DMS153 (cell line): ENCODE results near the gene PEAK1.

Source experiments
- DNase-seq: peaks from one replicate; lab custom pipeline; 2025; lab: John Stamatoyannopoulos, UW

PEAK1 gene

DNA sequence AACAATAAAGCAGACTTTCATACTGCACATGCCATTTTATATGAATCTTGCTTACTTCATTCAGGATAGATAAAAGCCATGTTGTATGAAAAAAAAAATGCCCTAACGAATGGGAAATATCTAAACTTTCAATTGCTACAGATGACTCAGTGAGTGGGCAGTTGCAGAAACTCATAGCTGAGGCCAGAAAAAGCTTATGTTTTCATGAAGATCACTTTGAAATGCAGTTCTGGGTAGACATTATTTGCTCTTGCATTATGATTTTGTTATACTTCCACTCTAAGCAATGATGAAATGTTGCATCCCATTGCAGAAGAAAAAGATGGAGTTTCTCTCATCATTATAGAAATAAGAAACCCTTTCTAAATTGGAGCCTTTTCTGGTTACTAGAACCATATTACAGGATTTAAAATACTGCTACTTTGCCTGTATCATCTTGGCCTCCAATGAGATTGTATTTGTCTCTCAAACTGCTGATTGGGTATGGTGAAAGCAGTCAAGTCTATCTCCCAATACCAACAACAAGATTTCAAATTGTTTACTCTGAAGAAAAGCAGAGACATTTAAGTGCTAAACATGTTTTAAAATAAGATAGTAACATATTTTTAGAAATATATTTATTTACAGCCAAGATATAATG is 17.0 kb downstream of the PEAK1 start:
- DNase-seq, result no peak

DNA sequence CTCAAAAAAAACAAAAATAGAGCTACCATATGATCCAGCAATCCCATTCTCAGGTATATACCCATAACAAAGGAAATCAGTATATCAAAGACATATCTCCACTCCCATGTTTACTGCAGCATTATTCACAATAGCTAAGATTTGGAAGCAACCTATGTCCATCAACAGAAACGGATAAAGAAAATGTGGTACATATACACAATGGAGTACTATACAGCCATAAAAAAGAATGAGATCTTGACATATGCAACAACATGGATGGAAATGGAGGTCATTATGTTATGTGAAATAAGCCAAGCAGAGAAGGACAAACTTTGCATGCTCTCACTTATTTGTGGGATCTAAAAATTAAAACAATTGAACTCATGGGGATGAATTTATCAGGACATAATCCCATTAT is 19.6 kb downstream of the PEAK1 start:
- no peak for DNase-seq

DNA sequence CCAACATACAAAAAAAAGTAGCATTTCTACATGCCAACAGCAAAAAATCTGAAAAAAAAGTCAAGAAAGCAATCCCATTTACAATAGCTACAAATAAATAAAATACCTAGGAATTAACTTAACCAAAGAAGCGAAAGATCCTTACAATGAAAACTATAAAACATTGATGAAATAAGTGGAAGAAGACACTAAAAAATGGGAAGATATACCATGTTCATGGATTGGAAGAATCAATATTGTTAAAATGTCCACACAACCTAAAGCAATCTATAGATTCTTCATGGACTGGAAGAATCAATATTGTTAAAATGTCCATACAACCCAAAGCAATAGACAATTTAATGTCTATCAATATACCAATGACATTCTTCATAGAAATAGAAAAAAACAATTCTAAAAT is 21.0 kb downstream of the PEAK1 start:
- no peak for DNase-seq

DNA sequence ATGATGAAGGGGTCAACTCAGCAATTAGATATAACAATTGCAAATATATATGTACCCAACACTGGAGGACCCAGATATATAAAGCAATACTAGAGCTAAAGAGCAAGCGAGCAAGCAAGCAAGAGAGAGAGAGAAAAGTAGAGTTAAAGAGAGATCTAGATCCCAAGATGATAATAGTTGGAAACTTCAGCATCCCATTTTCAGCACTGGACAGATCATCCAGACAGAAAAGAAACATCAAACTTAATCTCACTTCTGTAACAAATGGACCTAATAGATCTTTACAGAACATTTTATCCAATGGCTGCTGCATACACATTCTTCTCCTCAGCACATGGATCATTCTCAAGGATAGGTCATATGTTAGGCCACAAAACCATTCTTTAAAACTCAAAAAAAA is 23.2 kb downstream of the PEAK1 start:
- DNase-seq, result no peak

DNA sequence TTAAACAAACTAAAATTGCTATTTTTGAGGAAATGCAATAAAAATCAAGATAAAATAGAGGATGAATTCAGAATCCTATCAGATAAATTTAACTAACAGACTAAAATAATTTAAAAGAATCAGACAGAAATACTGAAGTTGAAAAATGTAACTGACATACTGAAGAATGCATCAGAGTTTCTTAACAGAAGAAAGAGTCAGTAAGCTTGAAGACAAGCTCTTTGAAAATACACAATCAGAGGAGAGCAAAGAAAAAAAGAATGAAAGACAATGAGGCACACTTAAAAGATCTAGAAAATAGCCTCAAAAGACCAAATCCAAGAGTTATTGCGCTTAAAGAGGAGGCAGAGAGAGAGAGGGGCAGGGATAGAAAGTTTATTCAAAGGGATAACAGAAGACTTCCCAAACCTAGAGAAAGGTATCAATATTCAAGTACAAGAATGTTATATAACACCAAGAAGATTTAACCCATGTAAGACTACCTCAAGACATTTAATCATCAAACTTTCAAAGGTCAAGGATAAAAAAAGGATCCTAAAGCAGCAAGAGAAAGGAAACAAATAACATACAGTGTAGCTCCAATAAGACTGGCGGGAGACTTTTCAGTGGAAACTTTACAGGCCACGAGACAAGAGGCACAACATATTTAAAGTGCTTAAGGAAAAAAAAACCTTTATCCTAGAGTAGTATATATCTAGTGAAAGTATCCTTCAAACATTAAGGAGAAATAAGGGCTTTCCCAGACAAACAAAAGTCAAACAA is 24.7 kb downstream of the PEAK1 start:
- DNase-seq, result no peak

DNA sequence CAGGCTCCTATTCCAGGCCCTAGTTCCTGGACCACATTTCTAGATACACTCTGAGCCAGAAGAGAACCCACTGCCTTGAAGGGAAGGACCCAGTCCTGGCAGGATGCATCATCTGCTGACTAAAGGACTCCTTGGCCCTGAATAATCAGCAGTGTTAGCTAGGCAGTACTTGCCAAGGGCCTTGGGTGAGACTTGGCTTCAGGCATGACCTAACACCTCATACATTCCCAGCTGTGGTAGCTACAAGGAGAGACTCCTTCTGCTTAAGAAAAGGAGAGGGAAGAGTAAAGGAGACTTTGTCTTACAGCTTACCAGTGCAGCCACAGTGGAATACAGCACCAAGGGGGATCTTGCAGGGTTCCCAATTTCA is 26.4 kb downstream of the PEAK1 start:
- DNase-seq, result no peak

DNA sequence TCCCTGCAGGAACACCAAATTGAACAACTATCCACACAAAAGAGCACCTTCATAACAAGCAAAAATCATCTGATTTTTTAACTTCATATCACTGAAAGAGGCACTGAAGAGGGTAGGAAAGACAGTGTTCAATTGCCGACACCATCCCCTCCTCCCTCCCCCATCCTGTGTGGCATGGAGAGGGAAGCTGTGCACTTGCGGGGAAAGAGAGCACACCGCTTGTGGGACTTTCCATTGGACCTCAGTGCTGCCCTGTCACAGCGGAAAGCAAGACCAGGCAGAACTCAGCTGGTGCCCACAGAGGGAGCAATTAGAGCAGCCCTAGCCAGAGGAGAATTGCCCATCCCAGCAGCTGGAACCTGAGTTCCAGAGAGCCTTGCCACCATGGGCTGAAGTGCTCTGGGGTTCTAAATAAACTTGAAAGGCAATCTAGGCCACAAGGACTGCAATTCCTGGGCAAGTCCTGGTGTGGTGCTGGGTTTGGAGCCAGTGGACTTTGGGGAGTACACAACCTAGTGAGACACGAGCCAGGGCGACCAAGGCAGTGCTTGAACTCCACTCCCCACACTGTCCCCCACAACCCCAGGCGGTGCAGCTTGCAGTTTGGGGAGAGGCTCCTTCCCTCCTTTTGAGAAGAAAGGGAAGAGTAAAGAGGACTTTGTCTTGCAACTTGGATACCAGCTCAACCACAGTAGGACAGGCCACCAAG is 27.0 kb downstream of the PEAK1 start:
- DNase-seq, result no peak

DNA sequence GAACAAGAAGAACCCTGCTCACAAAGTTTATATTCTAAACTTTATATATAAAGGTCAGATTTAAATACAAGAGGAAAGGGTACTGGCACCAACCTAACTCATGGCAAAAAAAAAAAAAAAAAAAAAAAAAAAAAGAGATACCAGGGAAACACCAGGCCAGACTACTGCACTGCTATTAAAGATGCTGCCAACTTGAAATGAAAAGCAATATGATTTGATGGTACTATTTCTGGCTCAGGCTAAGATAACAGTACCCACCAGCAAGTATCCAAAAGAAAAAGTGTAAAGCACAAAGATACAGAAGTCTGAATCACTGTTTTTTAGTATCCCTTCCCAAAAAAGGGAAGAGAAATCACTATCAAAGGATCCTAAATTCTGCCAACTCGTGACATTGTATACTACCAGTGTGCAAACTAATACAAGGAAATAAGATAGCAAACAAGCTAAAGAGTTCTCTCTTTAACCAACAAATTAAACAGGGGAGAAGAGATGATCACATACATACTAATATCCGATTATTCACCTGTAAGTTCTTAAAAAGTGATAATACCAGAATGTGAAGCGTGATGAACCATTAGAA is 28.4 kb downstream of the PEAK1 start:
- no peak for DNase-seq

DNA sequence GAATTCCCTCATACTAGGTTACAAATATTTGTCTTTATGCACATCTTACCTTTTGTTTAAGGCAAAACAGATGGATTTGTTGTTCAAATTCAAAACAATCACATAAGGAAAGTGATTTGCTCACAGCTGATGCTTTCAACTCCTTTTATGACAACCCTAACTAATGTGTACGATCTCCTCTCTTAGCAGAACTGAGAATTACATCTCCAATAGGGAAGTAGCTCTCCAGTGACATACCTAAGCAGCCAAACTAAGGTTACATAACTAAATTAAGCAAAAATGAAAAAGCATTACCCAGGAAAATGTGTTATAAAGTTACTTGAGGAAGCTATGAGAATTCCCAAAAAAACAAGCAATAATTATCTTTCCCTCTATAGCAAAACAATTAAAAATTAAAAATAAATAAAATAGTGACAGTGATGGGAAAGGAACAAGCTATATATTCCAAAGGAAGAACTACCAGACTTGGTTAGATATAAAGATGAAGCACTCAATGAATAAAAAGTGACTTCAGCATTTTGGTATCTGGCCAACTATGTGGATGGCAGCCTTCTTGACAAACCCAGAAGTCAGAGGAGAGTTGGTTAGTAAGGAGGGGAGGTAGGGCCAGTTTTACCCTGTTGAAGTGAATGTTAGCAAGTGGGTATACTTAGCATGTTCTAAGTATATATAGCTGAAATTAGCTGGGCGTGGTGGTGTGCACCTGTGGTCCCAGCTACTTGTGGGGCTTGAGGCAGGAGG is 32.4 kb downstream of the PEAK1 start:
- no peak for DNase-seq

DNA sequence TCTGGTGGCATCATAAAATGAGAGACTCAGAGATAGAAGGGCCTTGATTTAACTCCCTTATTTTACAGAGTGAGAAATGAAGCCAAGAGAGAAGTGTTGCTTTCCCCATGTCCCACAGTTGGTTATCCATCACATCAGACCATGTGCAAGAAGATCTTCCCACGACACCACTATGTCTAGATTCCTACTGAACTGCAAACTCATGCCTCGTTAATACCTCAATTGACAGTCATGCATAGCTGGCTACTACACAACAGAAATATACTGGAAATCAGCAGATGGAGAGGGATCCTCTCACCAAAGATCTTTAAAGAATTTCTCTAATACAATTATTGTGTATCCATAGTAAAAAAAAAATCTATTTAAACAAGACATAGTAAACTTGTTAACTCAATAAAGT is 33.3 kb downstream of the PEAK1 start:
- DNase-seq, result no peak

DNA sequence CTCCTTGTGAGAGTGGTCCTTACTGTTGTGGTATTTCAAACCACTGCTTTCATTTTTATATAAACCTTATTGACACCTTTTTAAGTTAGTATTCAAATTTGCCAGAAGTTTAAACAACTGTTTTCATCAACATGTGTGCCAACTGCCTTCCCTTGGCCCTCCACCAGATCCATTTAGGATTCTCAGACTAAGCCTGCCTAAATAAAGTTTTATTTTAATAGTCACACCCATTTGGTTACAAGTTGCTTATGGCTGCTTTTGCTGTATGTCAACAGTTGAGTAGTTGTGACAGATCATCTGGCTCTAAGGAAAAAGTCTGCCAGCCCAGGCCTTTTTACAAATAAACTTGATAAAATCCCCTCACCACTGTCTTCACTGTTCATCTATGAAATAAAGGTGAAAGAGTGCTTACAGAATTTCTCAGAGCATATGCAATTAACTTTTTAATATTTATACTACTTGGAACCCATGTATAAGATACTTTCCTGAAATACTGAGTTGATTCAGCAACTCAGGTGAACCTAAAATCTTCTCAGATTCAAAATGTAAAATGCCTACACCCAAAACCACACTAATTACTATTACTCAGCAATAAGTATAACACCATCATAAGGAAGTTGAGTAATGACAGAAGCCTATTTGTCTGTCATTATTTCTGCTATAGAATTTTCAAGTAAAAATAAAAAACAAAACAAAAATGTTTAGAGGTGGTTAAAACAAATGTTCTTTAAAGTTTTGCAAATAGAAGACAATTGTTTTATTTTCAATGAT is 35.1 kb downstream of the PEAK1 start:
- no peak for DNase-seq

DNA sequence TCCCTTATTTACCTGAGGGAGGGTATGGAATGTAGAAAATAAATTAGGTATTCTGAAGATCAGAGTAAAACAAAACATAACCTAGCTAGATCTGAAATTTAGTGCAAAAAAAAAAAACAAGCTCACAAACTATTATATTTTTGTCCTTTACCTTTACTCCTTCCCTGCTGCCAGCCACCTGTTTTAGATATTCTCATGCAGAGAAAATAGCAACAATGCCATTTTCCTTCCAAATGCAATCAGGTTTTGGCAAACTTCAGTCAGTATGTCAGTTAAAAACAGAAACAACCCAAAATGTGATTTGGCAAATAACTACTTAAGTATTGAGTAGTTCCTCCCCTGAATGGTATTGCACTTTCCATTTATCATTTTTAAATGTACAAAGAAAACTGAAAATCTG is 35.8 kb downstream of the PEAK1 start:
- no peak for DNase-seq

DNA sequence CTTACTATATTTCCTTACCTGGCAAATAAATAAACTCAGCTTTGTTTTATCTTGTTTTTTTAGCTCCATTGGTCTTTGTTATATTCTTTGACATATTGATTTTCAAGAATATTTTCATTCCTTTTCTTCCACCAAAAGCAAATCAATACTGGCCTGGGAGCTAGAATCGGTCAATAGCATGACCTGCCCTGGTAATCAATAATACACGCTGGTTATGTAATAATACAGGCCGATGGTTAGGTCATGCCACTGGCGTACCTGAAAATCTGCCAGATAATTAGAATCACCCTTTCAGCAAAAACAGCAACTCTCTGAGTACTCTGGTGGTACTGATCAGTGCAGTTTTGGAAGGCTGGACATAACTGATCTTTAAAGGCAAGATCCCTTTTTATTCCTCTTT is 39.9 kb downstream of the PEAK1 start:
- DNase-seq, result no peak

DNA sequence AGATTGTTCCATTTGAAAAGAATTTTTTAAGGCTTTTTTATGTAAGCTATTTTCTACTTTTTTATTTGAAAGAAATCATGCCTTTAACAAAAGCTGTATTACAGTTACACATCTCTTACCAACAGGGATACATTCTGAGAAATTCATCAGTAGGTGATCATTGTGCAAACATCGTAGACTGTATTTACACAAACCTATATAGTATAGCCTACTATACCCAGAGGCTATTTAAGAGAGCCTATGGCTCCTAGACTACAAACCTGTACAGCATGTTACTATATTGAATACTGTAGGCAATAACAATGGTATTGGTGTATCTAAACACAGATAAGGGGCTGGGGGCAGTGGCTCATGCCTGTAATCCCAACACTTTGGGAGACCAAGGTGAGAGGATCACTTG is 43.1 kb downstream of the PEAK1 start:
- DNase-seq, result no peak

DNA sequence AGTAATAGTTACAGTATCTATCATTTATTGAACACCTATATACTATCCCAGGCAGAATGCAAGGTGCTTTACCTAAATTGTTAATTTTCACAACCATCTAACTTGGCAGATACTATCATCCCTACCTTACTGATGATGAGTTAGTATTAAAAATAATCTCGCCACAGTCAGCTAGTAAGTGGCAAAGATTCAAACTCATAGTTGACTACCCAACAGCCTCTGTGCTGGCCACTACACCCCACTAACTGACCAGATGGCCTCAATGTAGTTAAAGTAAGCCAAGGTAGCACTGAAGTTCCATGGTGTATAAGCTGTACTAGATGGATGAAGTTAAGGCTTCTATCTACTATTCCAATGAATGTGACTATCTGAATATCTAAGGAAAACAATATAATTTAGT is 44.8 kb downstream of the PEAK1 start:
- no peak for DNase-seq

DNA sequence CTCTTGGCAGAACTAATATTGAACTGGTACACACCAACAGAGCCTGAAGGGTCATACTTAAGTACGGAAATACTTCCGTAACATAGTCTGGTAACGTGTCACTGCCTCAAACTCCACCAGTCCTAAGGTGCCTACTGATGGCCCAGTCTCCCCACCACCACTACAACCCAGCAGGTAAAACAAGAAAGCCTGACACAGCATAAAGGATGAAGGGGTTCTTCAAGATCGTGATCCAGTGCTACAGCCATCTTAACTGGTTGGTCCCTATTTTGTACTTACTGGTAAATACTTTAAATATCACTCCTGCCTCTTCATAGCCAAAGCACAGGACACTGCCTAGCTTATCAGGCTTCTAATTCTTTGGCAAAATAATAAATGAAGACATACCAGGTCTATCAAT is 46.5 kb downstream of the PEAK1 start:
- DNase-seq, result no peak

DNA sequence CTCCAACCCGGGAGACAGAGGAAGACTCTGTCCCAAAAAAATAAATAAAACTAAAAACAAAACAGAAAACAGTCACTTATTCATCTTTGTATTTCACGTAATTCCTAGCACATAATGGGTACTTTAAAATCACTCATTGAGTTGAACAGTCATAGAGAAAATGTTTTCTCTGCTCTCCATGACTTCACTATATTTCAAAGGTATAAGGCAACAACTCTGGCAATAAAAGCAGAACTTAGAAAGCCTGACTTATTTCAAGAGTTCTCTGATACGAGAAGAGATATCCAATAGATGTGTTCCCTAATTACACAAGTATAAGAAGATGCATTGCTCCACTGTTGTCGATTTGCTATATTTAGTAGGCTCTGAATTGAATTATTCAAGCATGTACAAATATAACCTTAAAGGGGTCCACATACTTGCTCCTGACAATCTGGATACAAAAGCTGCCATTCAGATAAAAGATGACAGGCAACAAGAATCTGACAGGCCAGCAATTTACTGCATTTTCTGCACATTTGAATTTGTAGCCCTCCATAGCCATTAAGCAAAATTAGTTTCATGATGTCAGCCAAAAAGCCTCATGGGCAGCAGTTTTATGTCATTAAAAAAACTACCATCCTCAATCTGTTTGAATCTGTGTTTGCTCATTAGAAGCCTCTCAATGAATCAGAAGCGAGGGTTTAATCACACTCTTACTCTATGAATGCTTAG is 47.9 kb downstream of the PEAK1 start:
- no peak for DNase-seq

DNA sequence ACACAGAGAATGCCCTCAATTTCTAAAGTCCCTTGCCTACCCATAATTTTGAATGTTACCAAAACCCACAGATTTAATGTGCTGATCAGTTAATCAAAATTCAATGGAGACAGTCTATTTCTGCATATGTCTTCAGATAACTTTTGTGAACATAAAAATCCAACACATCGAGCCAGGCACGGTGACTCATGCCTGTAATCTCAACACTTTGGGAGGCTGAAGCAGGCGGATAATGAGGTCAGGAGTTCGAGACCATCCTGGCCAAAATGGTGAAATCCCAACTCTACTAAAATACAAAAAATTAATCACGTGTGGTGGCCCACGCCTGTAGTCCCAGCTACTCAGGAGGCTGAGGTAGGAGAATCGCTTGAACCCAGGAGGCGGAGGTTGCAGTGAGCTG is 49.3 kb downstream of the PEAK1 start:
- DNase-seq, result no peak

DNA sequence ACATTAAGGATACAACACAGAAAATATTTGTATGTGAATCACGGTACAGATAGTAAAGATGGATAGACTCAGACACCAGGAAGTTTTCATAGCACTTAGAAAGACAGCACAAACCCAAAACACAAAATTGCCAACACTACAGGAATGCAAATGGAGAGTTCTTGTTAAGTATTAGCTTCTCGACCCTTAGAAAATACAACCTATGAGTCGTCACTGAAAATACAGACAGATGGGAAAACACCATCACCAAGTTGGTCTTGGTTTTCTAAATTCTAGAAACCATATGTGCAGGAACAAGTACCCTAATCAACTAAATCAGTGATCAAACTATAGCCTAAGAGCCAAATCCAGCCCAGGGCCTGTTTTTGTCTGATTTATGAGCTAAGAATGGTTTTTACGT is 50.7 kb downstream of the PEAK1 start:
- DNase-seq, result no peak

DNA sequence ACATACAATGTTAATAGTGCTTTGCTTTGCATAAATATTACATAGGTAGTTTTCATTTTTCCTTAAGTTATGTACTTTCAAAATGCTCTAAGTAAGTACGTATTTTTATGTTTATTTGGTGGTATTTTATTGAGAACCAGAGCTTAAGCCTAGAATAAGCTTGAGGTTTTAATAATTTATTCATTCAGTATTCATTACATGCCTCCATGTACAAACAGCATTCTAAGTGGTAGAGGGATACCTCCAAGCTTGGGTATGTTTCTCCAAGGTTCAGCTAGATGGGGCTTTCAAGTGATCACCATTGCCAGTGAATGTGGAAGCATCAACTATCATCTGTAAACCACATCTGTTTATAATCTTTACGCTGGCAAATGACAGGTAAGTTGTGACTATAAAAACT is 52.3 kb downstream of the PEAK1 start:
- no peak for DNase-seq

DNA sequence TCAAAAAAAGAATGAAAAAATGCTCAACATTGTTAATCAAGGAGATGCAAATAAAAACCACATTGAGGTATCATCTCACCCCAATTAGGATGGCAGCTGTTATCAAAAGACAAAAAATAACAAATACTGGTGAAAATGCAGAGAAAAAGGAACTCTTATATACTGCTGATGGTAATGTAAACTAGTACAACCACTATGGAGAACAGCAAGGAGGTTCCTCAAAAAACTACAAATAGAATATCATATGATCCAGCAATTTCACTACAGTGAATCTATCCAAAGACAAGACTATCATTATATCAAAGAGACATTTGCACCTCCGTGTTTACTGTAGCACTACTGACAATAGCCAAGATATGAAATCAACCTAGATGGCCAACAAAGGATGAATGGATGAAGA is 58.4 kb downstream of the PEAK1 start:
- no peak for DNase-seq
